ENCODE measurements around the gene MAPK7.

MAPK7 gene

DNA sequence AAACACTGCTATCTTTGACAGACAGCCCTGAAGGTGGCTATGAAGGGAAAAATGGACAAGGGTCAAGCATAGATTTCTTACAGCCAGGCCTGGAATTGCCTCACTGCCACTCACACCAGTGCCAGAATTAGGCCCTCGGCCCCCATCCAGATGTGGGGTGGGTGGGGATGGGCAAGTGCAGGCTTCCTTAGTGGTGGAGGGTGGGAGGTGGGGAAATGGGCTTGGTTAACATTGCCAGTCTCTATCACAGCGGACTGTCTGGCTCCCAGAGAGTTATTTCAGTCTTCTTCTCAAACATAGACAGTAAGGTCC lies 40.6 kb upstream of the MAPK7 start:
- TF ChIP-seq, protein P1, sequence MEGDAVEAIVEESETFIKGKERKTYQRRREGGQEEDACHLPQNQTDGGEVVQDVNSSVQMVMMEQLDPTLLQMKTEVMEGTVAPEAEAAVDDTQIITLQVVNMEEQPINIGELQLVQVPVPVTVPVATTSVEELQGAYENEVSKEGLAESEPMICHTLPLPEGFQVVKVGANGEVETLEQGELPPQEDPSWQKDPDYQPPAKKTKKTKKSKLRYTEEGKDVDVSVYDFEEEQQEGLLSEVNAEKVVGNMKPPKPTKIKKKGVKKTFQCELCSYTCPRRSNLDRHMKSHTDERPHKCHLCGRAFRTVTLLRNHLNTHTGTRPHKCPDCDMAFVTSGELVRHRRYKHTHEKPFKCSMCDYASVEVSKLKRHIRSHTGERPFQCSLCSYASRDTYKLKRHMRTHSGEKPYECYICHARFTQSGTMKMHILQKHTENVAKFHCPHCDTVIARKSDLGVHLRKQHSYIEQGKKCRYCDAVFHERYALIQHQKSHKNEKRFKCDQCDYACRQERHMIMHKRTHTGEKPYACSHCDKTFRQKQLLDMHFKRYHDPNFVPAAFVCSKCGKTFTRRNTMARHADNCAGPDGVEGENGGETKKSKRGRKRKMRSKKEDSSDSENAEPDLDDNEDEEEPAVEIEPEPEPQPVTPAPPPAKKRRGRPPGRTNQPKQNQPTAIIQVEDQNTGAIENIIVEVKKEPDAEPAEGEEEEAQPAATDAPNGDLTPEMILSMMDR (IDR thresholded peaks at IDR 0.05; ENCODE audit: insufficient read depth, missing control alignments), result no peak
- FAIRE-seq (no peak), DNase-seq (ENCODE audit: insufficient read length, low spot score) (no peak)

DNA sequence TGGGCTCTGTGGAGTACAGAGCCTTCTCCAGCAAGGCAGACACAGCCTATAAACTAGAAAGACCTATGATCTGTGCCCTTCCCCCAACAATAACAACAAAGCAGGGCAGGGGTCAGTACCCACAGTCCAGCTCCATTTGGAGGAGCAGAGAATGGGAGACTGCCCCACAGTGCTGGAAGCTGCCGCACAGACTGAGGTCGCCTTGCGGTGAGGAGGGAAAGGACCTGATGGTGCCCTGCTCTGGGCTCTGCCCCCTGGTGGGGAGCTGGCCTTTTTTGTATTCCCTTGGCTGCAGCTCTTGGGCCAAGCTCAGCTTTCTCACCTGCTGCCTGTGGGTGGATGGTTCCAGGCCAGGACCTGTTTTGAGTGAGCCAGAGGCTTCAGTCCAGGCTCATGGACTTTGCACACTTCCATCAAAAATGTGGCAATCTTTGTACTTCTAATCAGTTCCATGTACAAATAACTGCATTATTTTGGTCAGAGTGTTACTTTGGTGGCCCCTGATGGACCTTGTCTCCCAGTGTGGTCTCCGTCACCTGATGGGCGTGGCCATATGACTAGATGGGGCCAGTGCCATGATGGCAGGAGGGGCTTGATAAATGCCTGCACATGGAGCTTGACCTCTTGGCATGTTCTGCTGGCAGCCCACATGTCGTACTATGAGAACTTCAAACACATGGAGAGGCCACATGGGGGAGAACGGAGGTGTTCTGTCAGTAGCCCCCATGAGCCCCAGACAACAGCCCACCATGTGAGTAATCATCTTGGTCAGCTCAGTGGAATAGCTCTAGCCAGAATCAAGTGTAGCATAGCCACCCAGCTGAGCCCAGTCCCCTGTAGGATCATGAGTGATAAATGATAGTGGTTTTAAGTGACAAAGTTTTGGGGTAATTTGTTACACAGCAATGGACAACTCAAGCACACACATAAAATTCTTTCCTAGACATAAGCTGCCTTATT lies 40.0 kb upstream of the MAPK7 start:
- FAIRE-seq (no peak), DNase-seq (ENCODE audit: insufficient read length, low spot score) (no peak)
- TF ChIP-seq, protein P1 (IDR thresholded peaks at IDR 0.05; ENCODE audit: insufficient read depth, missing control alignments), result no peak

DNA sequence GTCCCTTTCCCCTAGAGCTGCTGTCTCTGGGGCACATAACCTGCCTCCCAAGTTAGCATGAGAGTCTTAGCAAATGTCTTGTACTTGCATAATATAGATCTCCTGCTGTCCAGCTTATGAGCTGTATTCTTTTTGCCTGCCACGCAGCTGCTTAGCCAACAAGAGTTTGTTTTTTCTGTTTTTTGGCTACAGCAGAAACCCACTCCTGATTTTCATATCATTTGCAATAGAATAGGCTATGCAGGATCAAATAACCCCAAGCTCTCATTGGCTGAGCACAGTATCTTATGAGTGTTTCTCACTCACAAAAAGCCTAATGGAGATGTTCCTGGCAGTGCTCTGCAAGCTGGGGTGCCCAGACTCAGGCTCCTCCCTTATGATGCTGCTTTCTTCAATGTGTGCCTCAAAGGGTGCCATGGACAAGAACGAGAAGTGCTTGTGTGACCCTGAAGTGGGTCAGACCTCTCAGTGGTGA lies 38.9 kb upstream of the MAPK7 start:
- TF ChIP-seq, protein P1 (IDR thresholded peaks at IDR 0.05; ENCODE audit: insufficient read depth, missing control alignments), result no peak
- DNase-seq (ENCODE audit: insufficient read length, low spot score), result no peak
- no peak for FAIRE-seq

DNA sequence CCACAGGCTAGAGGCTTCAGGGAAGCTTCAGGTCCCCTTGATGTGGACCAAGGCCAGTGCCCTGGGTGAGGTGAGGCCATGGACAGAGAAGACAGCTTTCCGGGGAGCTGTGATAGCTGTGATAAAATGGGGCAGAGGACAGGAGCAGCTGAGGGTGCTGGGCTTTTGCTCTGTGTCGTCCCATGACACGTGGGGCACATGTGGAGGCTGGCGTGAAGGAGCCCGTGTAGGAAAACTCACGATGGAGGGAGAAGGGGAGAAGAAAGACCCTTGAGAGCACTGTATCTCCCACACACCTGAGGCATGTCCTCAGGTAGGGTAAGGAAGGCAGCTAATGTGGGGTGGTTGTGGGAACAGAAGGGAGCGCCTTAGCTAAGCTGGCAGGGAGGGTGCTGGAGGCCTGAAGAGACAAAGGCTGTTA lies 37.1 kb upstream of the MAPK7 start:
- FAIRE-seq, result no peak
- TF ChIP-seq, protein P1 (IDR thresholded peaks at IDR 0.05; ENCODE audit: insufficient read depth, missing control alignments), result no peak

DNA sequence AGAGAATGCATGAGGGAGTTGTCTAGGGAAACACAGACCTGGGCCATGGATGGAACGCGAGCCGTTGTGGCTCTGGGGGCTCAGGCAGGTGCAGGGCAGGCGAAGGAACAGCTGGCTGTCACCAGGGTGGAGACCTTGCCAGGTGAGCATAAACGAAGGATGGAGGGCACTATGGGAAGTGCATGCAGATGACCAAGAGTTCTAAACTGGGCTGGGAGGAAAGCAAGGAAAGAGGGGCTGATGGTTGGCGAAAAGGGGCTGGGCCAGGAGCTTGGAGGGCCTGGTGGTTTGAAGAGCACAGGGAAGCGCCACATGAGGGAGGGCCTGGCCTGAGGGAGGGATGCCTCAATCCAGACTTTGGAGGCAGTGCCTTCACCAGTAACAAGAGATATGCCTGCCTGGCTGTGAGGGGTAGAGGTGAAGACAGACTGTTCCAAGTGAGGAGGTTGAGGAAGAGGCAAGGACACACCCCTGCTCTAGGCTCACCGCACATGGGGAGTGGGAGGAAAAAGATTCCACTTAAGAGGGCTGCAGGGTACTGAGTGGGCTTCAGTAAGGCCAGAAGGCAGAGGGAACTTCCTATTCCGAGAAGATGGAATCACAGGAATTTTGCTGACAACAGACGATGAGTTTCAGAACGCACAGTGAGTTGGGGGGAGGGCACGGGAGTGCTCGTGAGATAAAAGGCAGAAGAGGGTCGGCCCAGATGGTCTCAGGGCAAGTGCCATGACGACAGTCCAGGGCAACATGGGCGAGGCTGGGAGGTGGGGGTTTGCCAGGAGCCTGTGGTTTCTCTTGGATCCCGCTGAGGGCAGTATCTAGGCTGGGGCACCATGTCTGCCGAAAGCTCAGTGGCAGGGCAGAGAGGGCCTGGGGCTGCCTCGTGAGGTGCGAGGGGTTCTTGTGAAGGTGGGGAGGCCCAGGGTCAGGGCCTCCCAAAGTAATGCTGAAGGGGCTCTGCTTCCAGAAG lies 36.4 kb upstream of the MAPK7 start:
- FAIRE-seq (no peak), DNase-seq (ENCODE audit: insufficient read length, low spot score) (no peak)
- TF ChIP-seq, protein P1 (IDR thresholded peaks at IDR 0.05; ENCODE audit: insufficient read depth, missing control alignments), result no peak

More for the DNA sequence above, 37.1 kb upstream of the MAPK7 start:
- no peak for DNase-seq (ENCODE audit: insufficient read length, low spot score)

DNA sequence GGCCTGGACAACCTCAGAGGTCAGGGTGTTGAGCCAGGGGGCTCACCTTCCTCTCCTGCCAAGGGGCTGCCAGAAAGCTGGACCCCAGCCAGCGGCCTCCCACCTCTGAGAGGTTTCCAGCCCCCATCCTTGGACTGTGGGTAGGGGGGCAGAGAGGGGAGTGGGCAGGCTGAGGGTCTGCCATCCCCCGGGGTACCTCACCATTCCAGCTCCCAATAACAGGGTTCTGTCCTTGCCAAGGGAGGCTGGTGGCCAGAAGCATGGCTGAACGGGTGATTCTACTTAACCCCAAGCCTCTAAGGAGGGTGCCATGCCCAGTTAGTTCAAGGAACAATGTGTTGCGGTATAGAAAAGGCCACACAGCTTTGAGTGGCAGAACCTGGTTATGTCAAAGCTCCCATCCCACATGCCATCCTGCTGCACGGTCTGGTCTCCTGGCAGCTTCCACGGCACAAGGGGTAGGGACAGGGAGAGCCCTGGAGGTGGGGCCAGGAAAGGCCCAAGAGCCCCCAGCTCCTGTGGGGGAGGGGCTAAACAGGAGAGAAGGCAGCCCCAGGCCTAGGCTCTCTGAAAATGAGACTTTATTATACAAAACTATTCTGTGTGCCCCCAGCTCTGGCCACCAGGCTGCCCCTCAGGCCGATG lies 35.6 kb upstream of the MAPK7 start:
- DNase-seq (ENCODE audit: insufficient read length, low spot score), result no peak
- no peak for FAIRE-seq
- TF ChIP-seq, protein P1 (IDR thresholded peaks at IDR 0.05; ENCODE audit: insufficient read depth, missing control alignments), result no peak
